OCI-LY1 (cell line): ENCODE results near the gene SEC11A.

Source experiments
- H2AFZ ChIP-seq: fragments of 200-600 bp; sonication (generic), shearing (Covaris generic); 2 replicates; pipeline ENCODE4 v1.6.0; 2014; ENCODE audit warnings: antibody characterized with exemption, mild to moderate bottlenecking, low read length
- H3F3A ChIP-seq: fragments of 200-600 bp; sonication (generic), shearing (Covaris generic); 2 replicates; pipeline ENCODE4 v1.6.0; 2014; ENCODE audit warnings: mild to moderate bottlenecking, antibody characterized with exemption, low read length, moderate library complexity; ENCODE audit not compliant: insufficient read depth
- H3K27ac ChIP-seq: fragments of 200-600 bp; sonication (generic); 2 replicates; pipeline ENCODE4 v1.5.1; 2014; ENCODE audit warnings: low read length, mixed run types, mild to moderate bottlenecking, low read depth; ENCODE audit not compliant: poor library complexity, severe bottlenecking
- H3K27me3 ChIP-seq: fragments of 200-600 bp; sonication (generic); 2 replicates; pipeline ENCODE4 v1.6.0; 2014; ENCODE audit warnings: antibody characterized with exemption, mild to moderate bottlenecking, low read length, moderate library complexity; ENCODE audit not compliant: insufficient read depth
- H3K36me3 ChIP-seq: fragments of 200-600 bp; sonication (generic); 2 replicates; pipeline ENCODE4 v1.6.1; 2014; ENCODE audit warnings: mild to moderate bottlenecking, antibody characterized with exemption, low read length, moderate library complexity, mixed read lengths; ENCODE audit not compliant: insufficient read depth
- H3K4me1 ChIP-seq: fragments of 200-600 bp; sonication (generic); 2 replicates; pipeline ENCODE4 v1.5.1; 2014; ENCODE audit warnings: mild to moderate bottlenecking, low read length, moderate library complexity; ENCODE audit not compliant: insufficient read depth, severe bottlenecking
- H3K4me2 ChIP-seq: fragments of 200-600 bp; sonication (generic), shearing (Covaris generic); 2 replicates; pipeline ENCODE4 v1.6.1; 2014; ENCODE audit warnings: low read length
- H3K4me3 ChIP-seq: fragments of 200-600 bp; sonication (generic); 2 replicates; pipeline ENCODE4 v1.5.1; 2014; ENCODE audit warnings: low read length, low read depth, mild to moderate bottlenecking, mixed read lengths; ENCODE audit not compliant: poor library complexity, severe bottlenecking
- H3K79me2 ChIP-seq: fragments of 200-600 bp; shearing (Covaris generic); 2 replicates; pipeline ENCODE4 v1.6.1; 2016; ENCODE audit warnings: mixed run types, low read length, mixed read lengths; ENCODE audit not compliant: insufficient read depth
- H3K9ac ChIP-seq: fragments of 200-600 bp; sonication (generic), shearing (Covaris generic); 2 replicates; pipeline ENCODE4 v1.6.1; 2014; ENCODE audit warnings: mild to moderate bottlenecking, low read length, mixed read lengths
- H3K9me2 ChIP-seq: fragments of 200-600 bp; sonication (generic), shearing (Covaris generic); 2 replicates; pipeline ENCODE4 v1.6.1; 2014; ENCODE audit warnings: low read depth, mild to moderate bottlenecking, low read length, mixed read lengths
- H3K9me3 ChIP-seq: fragments of 200-600 bp; shearing (Covaris generic); 2 replicates; pipeline ENCODE4 v1.6.1; 2014; ENCODE audit warnings: low read length, mixed read lengths
- H4K20me1 ChIP-seq: fragments of 200-600 bp; sonication (generic), shearing (Covaris generic); 2 replicates; pipeline ENCODE4 v1.6.0; 2016; ENCODE audit warnings: mild to moderate bottlenecking, low read length; ENCODE audit not compliant: insufficient read depth
- EZH2 ChIP-seq: fragments of 200-600 bp; sonication (generic), shearing (Covaris generic); IDR thresholded peaks from 2 replicates; pipeline ENCODE4 v1.8.0; 2017; ENCODE audit warnings: borderline replicate concordance, mixed run types, mild to moderate bottlenecking, antibody characterized with exemption, low read length, moderate library complexity, mixed read lengths
- TF ChIP-seq, protein P1 (sequence below): fragments of 200-600 bp; sonication (generic), shearing (Covaris generic); IDR thresholded peaks from 2 replicates; pipeline ENCODE4 v1.5.1; 2017; ENCODE audit warnings: mild to moderate bottlenecking, antibody characterized with exemption, low read length, moderate library complexity, mixed read lengths

SEC11A gene

DNA sequence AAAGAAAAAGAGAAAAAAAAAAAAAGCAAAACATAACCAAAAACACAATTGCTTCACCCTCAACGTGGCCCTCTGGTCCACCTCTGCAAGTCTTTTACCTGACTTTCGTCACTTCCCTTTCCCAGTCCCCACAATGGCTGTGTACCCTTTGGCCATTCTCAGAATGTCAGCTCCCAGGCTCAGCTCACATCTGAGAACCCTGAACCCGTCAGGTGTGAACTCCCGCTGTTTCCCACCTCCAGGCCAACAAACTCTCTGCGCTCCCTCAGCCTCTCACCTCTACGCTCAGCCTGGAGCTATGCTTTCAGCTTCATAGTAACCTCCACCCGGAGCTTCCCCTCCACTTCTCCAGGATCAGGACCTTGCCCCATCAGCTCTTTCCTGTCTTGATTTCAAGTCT, 91.6 kb downstream of the SEC11A start:
- H4K20me1 ChIP-seq = no peaks in the 10 kb centered on the region
- no peaks in the 10 kb centered on the region for H3K4me1 ChIP-seq

DNA sequence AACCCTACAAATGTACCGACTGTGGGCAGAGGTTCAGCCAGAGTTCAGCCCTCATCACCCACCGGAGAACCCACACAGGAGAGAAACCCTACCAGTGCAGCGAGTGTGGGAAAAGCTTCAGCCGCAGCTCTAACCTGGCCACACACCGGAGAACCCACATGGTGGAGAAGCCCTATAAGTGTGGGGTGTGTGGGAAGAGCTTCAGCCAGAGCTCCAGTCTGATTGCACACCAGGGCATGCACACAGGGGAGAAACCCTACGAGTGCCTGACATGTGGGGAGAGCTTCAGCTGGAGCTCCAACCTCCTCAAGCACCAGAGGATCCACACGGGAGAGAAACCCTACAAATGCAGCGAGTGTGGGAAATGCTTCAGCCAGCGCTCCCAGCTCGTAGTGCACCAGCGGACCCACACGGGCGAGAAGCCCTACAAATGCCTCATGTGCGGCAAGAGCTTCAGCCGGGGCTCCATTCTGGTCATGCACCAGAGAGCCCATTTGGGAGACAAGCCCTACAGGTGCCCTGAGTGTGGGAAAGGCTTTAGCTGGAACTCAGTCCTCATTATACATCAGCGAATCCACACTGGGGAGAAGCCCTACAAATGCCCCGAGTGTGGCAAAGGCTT, 94.5 kb downstream of the SEC11A start:
- Histone ChIP-seq H3K27ac (no peak overlapping the region), H3K9me3 (peaks cover 30% of the 10 kb centered on the region), H3K9ac (no peak overlapping the region), H2AFZ (no peak overlapping the region), H3K9me2 (no peaks in the 10 kb centered on the region), H4K20me1 (no peaks in the 10 kb centered on the region), H3K79me2 (no peaks in the 10 kb centered on the region), H3F3A (no peaks in the 10 kb centered on the region), H3K4me3 (no peak overlapping the region), H3K4me2 (no peak overlapping the region), H3K36me3 (peaks cover 46% of the 10 kb centered on the region), H3K27me3 (no peaks in the 10 kb centered on the region), H3K4me1 (no peaks in the 10 kb centered on the region)
- TF ChIP-seq EZH2 = no peak
- TF ChIP-seq, protein P1, sequence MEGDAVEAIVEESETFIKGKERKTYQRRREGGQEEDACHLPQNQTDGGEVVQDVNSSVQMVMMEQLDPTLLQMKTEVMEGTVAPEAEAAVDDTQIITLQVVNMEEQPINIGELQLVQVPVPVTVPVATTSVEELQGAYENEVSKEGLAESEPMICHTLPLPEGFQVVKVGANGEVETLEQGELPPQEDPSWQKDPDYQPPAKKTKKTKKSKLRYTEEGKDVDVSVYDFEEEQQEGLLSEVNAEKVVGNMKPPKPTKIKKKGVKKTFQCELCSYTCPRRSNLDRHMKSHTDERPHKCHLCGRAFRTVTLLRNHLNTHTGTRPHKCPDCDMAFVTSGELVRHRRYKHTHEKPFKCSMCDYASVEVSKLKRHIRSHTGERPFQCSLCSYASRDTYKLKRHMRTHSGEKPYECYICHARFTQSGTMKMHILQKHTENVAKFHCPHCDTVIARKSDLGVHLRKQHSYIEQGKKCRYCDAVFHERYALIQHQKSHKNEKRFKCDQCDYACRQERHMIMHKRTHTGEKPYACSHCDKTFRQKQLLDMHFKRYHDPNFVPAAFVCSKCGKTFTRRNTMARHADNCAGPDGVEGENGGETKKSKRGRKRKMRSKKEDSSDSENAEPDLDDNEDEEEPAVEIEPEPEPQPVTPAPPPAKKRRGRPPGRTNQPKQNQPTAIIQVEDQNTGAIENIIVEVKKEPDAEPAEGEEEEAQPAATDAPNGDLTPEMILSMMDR = no peak

More for the DNA sequence above, 91.6 kb downstream of the SEC11A start:
- no peak overlapping the region for H3K4me3 ChIP-seq
- TF ChIP-seq, protein P1 = no peak
- no peak for TF ChIP-seq EZH2
- no peak overlapping the region for H2AFZ ChIP-seq
- H3K9me2 ChIP-seq = no peaks in the 10 kb centered on the region
- no peaks in the 10 kb centered on the region for H3F3A ChIP-seq
- H3K9ac ChIP-seq = no peak overlapping the region
- no peak overlapping the region for H3K4me2 ChIP-seq
- H3K36me3 ChIP-seq = peaks cover 42% of the 10 kb centered on the region
- H3K27ac ChIP-seq = no peak overlapping the region
- H3K9me3 ChIP-seq = peaks cover 30% of the 10 kb centered on the region
- H3K27me3 ChIP-seq = no peaks in the 10 kb centered on the region
- H3K79me2 ChIP-seq = no peaks in the 10 kb centered on the region

DNA sequence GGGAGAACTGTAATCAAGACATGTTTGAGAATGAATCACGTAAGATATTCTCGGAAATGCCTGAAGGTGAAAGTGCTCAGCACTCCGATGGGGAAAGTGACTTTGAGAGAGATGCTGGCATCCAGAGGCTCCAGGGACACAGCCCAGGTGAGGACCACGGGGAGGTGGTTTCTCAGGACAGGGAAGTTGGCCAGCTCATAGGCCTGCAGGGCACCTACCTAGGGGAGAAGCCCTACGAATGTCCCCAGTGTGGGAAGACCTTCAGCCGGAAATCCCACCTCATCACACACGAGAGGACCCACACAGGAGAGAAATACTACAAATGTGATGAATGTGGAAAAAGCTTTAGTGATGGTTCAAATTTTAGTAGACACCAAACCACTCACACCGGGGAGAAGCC, 95.3 kb downstream of the SEC11A start:
- no peaks in the 10 kb centered on the region for H4K20me1 ChIP-seq
- H3K79me2 ChIP-seq = no peaks in the 10 kb centered on the region
- H3K4me3 ChIP-seq = no peak overlapping the region
- no peaks in the 10 kb centered on the region for H3K9me2 ChIP-seq
- H3K4me1 ChIP-seq = no peaks in the 10 kb centered on the region
- no peak overlapping the region for H3K9ac ChIP-seq
- no peak overlapping the region for H3K27ac ChIP-seq
- no peak overlapping the region for H2AFZ ChIP-seq
- H3K9me3 ChIP-seq = peaks cover 30% of the 10 kb centered on the region
- H3K27me3 ChIP-seq = no peaks in the 10 kb centered on the region
- H3F3A ChIP-seq = no peaks in the 10 kb centered on the region
- H3K36me3 ChIP-seq = peaks cover 49% of the 10 kb centered on the region
- no peak for TF ChIP-seq EZH2
- TF ChIP-seq, protein P1 = no peak
- H3K4me2 ChIP-seq = no peak overlapping the region
